ENCODE measurements around the gene CFAP97.

DNA sequence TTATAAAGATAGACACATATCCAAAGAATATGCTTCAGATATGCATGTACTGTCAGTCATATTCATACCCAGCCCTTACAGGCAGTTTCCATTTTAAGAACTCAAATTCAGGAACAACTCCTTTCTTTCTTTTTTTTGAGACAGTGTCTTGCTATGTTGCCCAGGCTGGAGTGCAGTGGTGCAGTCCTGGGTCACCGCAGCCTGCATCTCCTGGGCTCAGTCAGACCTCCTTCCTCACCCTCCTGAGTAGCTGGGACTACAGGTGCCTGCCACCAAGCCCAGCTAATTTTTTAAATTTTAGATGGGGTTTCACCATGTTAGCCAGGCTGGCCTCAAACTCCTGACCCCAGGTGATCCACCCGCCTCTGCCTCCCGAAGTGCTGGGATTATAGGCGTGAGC lies 40.1 kb upstream of the CFAP97 start:
- TF ChIP-seq, protein P1, sequence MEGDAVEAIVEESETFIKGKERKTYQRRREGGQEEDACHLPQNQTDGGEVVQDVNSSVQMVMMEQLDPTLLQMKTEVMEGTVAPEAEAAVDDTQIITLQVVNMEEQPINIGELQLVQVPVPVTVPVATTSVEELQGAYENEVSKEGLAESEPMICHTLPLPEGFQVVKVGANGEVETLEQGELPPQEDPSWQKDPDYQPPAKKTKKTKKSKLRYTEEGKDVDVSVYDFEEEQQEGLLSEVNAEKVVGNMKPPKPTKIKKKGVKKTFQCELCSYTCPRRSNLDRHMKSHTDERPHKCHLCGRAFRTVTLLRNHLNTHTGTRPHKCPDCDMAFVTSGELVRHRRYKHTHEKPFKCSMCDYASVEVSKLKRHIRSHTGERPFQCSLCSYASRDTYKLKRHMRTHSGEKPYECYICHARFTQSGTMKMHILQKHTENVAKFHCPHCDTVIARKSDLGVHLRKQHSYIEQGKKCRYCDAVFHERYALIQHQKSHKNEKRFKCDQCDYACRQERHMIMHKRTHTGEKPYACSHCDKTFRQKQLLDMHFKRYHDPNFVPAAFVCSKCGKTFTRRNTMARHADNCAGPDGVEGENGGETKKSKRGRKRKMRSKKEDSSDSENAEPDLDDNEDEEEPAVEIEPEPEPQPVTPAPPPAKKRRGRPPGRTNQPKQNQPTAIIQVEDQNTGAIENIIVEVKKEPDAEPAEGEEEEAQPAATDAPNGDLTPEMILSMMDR (IDR thresholded peaks at IDR 0.05): no peak
- no peak for TF ChIP-seq EZH2 (IDR thresholded peaks at IDR 0.05; ENCODE audit: borderline replicate concordance, insufficient read depth, low read depth, low read length, poor library complexity, severe bottlenecking)
